GM18502 (cell line): ENCODE results near the gene CLIP2.
"Not testable (repeated sequence)": the region's sequence is repeated elsewhere in the genome, so short reads cannot be mapped to it uniquely, and the experiment has no call there.

Experiments used
- ATAC-seq: cut with Tn5 transposase; IDR thresholded peaks from one replicate; pipeline ENCODE4 v1.9.1; 2021; ENCODE audit warnings: mild to moderate bottlenecking; ENCODE audit not compliant: unreplicated experiment, poor library complexity

CLIP2 gene

GRCh38 chr7:74400420-74401136 lies 111.4 kb downstream of the CLIP2 start:
- ATAC-seq = no peak

GRCh38 chr7:74401137-74401859 lies 112.1 kb downstream of the CLIP2 start:
- ATAC-seq = no peak

- not testable (repeated sequence) for ATAC-seq
These were observed 113.5 kb downstream of the CLIP2 start for GRCh38 chr7:74402668-74403067.

- ATAC-seq = no peak
These were observed 114.5 kb downstream of the CLIP2 start for GRCh38 chr7:74403521-74404387.

GRCh38 chr7:74404388-74404700 lies 115.1 kb downstream of the CLIP2 start:
- no peak for ATAC-seq

- ATAC-seq = no peak
These were observed 115.5 kb downstream of the CLIP2 start for GRCh38 chr7:74404741-74405140.

GRCh38 chr7:74405191-74405898 lies 116.1 kb downstream of the CLIP2 start:
- no peak for ATAC-seq

GRCh38 chr7:74405899-74406512 lies 116.8 kb downstream of the CLIP2 start:
- ATAC-seq = no peak

GRCh38 chr7:74407958-74408357 lies 118.8 kb downstream of the CLIP2 start:
- ATAC-seq = no peak

- ATAC-seq = no peak
These were observed 120.4 kb downstream of the CLIP2 start for GRCh38 chr7:74409571-74409970.

GRCh38 chr7:74410772-74411171 lies 121.6 kb downstream of the CLIP2 start:
- no peak for ATAC-seq

- ATAC-seq = not testable (repeated sequence)
These were observed 122.4 kb downstream of the CLIP2 start for GRCh38 chr7:74411571-74411970.

- no peak for ATAC-seq
These were observed 122.8 kb downstream of the CLIP2 start for GRCh38 chr7:74412056-74412455.

GRCh38 chr7:74412603-74413002 lies 123.4 kb downstream of the CLIP2 start:
- no peak for ATAC-seq

GRCh38 chr7:74414595-74415333 lies 125.6 kb downstream of the CLIP2 start:
- ATAC-seq = not testable (repeated sequence)

GRCh38 chr7:74417419-74417971 lies 128.3 kb downstream of the CLIP2 start:
- no peak for ATAC-seq

GRCh38 chr7:74418076-74418475 lies 128.9 kb downstream of the CLIP2 start:
- ATAC-seq = no peak

GRCh38 chr7:74418538-74418937 lies 129.3 kb downstream of the CLIP2 start:
- no peak for ATAC-seq

GRCh38 chr7:74419232-74419631 lies 130.0 kb downstream of the CLIP2 start:
- not testable (repeated sequence) for ATAC-seq
